Activated T-cell treated with anti-CD3 and anti-CD28 coated beads, Interleukin-2, amount 50 U/mL, for 48 hours (primary cell): Measurements from ENCODE around the gene LIX1.
"Not testable (repeated sequence)": the region's sequence is repeated elsewhere in the genome, so short reads cannot be mapped to it uniquely, and the experiment has no call there.

Experiments
- DNase-seq, 2 experiments: peaks; one replicate each; pipeline ENCODE4 v3.0.0-alpha.2; 2020

LIX1 gene

GRCh38 chr5:97142521-97143254, at the start of gene LIX1:
TSS of gene LIX1 (minus strand) at chr5:97142611. CDS start at chr5:97142576, 35 bp downstream.
- peak; percentile 31 to 39 for DNase-seq

DNA sequence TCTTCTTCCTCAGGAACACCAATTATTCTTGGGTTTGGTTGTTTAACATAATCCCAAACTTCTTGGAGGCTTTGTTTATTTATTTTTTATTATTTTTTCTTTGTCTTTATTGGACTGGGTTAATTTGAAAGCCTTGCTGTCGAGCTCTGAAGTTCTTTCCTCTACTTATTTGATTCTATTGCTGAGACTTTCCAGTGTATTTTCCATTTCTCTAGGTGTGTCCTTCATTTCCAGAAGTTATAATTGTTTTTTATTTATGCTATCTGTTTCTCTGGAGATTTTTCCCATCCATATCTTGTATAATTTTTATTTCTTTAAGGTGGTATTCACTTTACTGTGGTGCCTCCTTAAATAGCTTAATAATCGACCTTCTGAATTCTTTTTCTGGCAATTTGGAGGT, 49.5 kb upstream of the LIX1 start:
- no peak for DNase-seq

DNA sequence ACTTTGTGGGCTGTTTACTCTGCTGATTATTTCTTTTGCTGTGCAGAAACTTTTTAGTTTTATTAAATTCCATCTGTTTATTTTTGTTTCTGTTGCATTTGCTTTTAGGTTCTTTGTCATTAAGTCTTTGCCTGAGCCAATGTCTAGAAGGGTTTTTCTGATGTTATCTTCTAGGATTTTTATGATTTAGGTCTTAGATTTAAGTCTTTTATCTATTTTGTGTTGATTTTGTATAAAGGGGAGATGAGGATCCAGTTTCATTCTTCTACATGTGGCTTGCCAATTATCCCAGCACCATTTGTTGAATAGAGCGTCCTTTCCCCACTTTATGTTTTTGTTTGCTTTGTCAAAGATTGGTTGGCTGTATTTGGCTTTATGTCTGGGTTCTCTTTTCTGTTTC, 47.1 kb upstream of the LIX1 start:
- not testable (repeated sequence) for DNase-seq

- no peak for DNase-seq
These were observed 41.5 kb upstream of the LIX1 start for GRCh38 chr5:97183930-97184213.

GRCh38 chr5:97183100-97183929, 40.9 kb upstream of the LIX1 start, which contains the start of gene RIOK2:
TSS of gene RIOK2 (minus strand) at chr5:97183247. CDS start at chr5:97183191, 56 bp downstream.
- DNase-seq = peak; percentile 94 to 95

- no peak for DNase-seq
These were observed 40.2 kb upstream of the LIX1 start for GRCh38 chr5:97182571-97183099.

GRCh38 chr5:97181856-97182545, 39.6 kb upstream of the LIX1 start:
- DNase-seq = no peak

DNA sequence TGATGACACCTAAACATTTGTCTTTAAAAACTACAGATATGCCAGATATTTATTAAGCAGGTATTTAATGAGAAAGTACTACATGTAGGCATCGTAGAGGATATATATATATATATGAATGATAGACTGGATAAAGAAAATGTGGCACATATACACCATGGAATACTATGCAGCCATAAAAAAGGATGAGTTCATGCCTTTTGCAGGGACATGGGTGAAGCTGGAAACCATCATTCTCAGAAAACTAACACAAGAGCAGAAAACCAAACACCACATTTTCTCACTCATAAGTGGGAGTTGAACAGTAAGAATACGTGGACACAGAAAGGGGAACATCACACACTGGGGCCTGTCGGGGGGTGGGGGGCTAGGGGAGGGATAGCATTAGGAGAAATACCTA, 37.0 kb upstream of the LIX1 start:
- DNase-seq = not testable (repeated sequence)

DNA sequence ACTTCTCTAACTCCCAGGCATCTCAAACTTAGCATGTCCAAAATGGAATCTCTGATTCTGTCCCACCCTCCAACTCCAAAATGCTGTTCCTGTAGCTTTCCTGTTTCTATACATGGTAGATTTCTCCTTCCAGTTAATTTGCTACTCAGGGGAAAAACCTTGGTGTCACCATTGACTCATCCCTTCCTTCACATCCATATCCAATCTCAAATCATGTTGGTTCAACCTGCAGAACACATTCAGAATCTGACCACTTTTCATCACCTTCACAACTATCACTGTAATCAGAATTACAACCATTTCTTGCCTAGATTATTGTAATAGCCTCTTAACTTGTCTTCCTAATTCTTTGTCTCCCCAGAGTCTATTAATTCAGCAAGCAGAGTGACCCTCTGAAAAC, 29.8 kb upstream of the LIX1 start:
- DNase-seq = no peak

GRCh38 chr5:97171703-97172102, 29.3 kb upstream of the LIX1 start:
- no peak for DNase-seq

DNA sequence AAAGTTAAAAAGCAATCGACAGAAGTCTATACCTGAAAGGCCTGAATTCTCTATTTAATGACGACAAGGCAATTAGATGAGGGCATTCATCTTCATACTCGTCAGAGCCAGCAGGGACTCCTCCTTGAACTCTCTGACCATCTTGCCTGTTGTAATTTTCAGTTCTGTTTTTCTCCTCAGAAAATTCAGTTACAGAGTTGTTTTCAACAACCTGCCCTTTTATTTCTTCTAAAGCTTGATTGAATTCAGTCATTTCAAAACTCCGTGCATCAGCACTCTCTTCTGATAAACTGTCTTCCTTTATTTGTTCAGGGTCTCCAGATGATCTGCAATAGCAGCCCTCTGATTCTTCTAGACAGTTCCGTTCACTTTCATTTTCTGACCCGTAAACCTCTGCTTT, 25.0 kb upstream of the LIX1 start:
- no peak for DNase-seq

DNA sequence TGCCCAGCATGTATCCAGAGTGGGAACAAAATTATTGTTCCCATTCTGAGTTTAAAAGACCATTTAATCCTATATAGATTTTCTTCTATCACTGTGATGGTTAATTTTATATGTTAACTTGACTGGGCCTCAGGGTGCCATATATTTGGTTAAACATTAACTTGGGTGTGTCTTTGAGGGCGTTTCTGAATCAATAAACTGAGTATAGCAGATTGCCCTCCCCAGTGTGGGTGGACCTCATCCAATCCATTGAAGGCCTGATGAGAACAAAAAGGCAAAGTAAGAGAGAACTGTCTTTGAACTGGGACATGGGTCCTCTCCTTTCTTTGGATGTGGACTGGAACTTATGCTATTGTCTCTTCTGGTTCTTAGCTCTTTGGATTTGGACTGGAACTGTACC, 23.3 kb upstream of the LIX1 start:
- DNase-seq = no peak

- DNase-seq = no peak
These were observed 22.4 kb upstream of the LIX1 start for GRCh38 chr5:97164846-97165245.

- no peak for DNase-seq
These were observed 21.4 kb upstream of the LIX1 start for GRCh38 chr5:97163790-97164285.

GRCh38 chr5:97163360-97163764, 21.0 kb upstream of the LIX1 start:
- DNase-seq = no peak

- DNase-seq = peak; percentile 53 to 58
These were observed 19.6 kb upstream of the LIX1 start for GRCh38 chr5:97162045-97162444.

DNA sequence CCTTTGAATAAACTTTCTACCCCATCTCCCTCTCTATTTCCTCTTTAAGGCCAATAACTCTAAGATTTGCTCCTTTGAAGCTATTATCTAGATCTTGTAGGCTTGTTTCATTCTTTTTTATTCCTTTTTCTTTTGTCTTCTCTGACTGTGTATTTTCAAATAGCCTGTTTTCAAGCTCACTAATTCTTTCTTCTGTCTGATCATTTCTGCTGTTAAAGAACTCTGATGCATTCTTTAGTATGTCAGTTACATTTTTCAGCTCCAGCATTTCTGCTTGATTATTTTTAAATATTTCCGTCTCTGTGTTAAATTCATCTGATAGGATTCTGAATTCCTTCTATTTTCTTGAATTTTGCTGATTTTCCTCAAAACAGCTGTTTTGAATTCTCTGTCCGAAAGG, 15.3 kb upstream of the LIX1 start:
- no peak for DNase-seq

- no peak for DNase-seq
These were observed 9.0 kb upstream of the LIX1 start for GRCh38 chr5:97151370-97151769.

DNA sequence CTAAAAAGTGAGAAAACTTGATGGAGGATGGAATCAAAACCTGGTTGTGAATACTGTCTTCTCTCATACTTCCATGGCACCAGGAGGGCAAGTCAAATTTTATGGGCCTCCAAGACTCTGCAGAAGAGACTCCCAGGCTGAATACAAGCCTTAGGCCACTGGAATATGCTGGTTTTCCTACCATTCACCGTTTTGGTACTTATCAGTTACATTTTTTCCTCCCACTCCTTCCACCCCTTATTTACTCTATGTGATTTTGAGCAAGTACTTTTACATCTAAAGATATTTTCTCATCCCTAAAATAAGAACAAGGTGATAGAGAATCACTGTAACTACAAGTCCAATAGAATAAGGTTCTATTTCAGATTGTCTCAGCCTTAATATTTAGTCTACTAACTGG, 8.0 kb upstream of the LIX1 start:
- DNase-seq = no peak

- no peak for DNase-seq
These were observed 7.3 kb upstream of the LIX1 start for GRCh38 chr5:97149709-97150108.

DNA sequence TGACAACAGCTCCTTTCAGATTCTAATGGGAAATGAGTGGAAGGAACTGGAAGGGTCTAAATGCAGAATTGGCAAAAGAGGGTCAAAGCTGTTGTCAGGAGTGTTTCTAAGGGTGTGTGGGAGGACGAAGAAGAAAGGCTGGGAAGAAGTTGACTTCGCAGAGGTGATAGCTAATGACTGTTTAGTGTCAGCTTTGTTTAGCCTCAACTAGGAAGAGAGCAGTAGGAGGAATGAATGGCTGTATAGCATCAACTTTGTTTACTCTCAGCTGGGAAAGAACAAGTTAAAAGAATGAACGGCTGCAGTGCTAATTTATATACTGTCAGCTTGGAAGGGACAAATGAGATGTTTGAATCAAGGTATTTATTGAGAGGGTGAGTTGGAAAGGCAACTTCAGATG, 5.9 kb upstream of the LIX1 start:
- no peak for DNase-seq

- DNase-seq = no peak
These were observed 1.3 kb upstream of the LIX1 start for GRCh38 chr5:97143704-97144103.

- no peak for DNase-seq
These were observed 872 bp downstream of the LIX1 start for GRCh38 chr5:97141539-97141938.
